K562 (cell line): Measurements from ENCODE around the gene PTGIR. TPM values are rescaled to one million over a fixed set of nuclear protein-coding genes. Genes with fewer than 3 reads are reported as not detected.

Source experiments
- BCL6 ChIP-seq: fragments of 250-450 bp; sonication (Bioruptor Pico); IDR thresholded peaks from 2 replicates; pipeline ENCODE4 v1.4.0; 2020
- CHD1 ChIP-seq: fragments of 200-600 bp; sonication (generic); IDR thresholded peaks from one replicate; pipeline ENCODE4 v1.6.1; 2012; ENCODE audit warnings: mild to moderate bottlenecking, moderate library complexity, low read length, inconsistent platforms
- CXXC5 ChIP-seq: fragments of 250-450 bp; sonication (Bioruptor Pico); IDR thresholded peaks from 2 replicates; pipeline ENCODE4 v1.8.0; 2022; ENCODE audit warnings: inconsistent platforms, mild to moderate bottlenecking, moderate library complexity
- HMG20A ChIP-seq: fragments of 450-650 bp; formaldehyde crosslinking; conservative IDR thresholded peaks from 2 replicates; pipeline ENCODE4 v1.4.0; 2020; ENCODE audit warnings: mild to moderate bottlenecking, mixed read lengths
- KAT8 ChIP-seq: fragments of 450-650 bp; IDR thresholded peaks from 2 replicates; pipeline ENCODE4 v1.6.1; 2016; ENCODE audit warnings: low read depth, mild to moderate bottlenecking
- NCOA6 ChIP-seq: fragments of 450-650 bp; IDR thresholded peaks from 2 replicates; pipeline ENCODE4 v1.6.1; 2017; ENCODE audit warnings: mild to moderate bottlenecking
- NFATC3 ChIP-seq: fragments of 450-650 bp; IDR thresholded peaks from 2 replicates; pipeline ENCODE4 v1.6.1; 2017; ENCODE audit warnings: mild to moderate bottlenecking
- PRPF4 ChIP-seq: fragments of 200-400 bp; formaldehyde crosslinking; IDR thresholded peaks from one replicate; pipeline ENCODE4 v1.6.1; 2017; ENCODE audit warnings: low read length, low read depth, mild to moderate bottlenecking; ENCODE audit not compliant: insufficient read depth, poor library complexity, severe bottlenecking
- PYGO2 ChIP-seq: fragments of 450-650 bp; IDR thresholded peaks from 2 replicates; pipeline ENCODE4 v1.6.1; 2016; ENCODE audit warnings: mild to moderate bottlenecking, missing genetic modification characterization, moderate library complexity, missing compliant biosample characterization
- SMARCA5 ChIP-seq: fragments of 450-650 bp; IDR thresholded peaks from 2 replicates; pipeline ENCODE4 v1.6.1; 2016
- SMARCB1 ChIP-seq: IDR thresholded peaks from 2 replicates; pipeline ENCODE4 v1.6.1; 2011; ENCODE audit warnings: improper control_type of control experiment, low read depth; ENCODE audit not compliant: insufficient read length
- TAF7 ChIP-seq: fragments of 450-650 bp; IDR thresholded peaks from 2 replicates; pipeline ENCODE4 v1.6.1; 2016; ENCODE audit warnings: missing genetic modification characterization, missing compliant biosample characterization
- ZBED1 ChIP-seq: IDR thresholded peaks from 2 replicates; pipeline ENCODE4 v1.6.1; 2014
- ZNF79 ChIP-seq: fragments of 250-450 bp; sonication (Bioruptor Pico); IDR thresholded peaks from 2 replicates; pipeline ENCODE4 v1.4.0; 2020; ENCODE audit warnings: low read depth, mild to moderate bottlenecking, moderate library complexity
- polyA plus RNA-seq, 8 experiments: library from polyadenylated mRNA; depleted of rRNA in 4 of 8; stranded (reverse) in 5 of 8; unstranded in 3 of 8; fragments of >200 nt; fragmentation: Nextera tagmentation in 2 of 8; fragmentation: Illumina TruSeq in 1 of 8; extraction: Ambion mirVana in 2 of 8; extraction: Trizol in 1 of 8; gene quantifications; 2 replicates each; pipeline versions ENCODE4 v1.2.1 to v1.2.3, GENCODE V29; 2011 to 2014; ENCODE audit warnings: inconsistent platforms in 1 of 8, missing spikeins in 1 of 8
- total RNA-seq, 7 experiments: library from RNA; depleted of rRNA in 6 of 7; stranded (reverse); fragments of >200 nt in 6 of 7; fragmentation: Illumina TruSeq in 2 of 7; extraction: Trizol in 2 of 7; gene quantifications; 2 replicates each; pipeline versions ENCODE4 v1.2.1 to v1.2.3, GENCODE V29; 2011 to 2021; ENCODE audit warnings: low replicate concordance in 1 of 7
- TF ChIP-seq, protein P1 (sequence below): fragments of 250-450 bp; sonication (Bioruptor Pico); IDR thresholded peaks from 2 replicates; pipeline ENCODE4 v1.5.0; 2020; ENCODE audit warnings: mild to moderate bottlenecking
- TF ChIP-seq, protein P2 (sequence below): fragments of 250-450 bp; sonication (Bioruptor Pico); IDR thresholded peaks from 2 replicates; pipeline ENCODE4 v1.8.0; 2022; ENCODE audit warnings: moderate library complexity, mild to moderate bottlenecking, inconsistent platforms
- TF ChIP-seq, protein P3 (sequence below): fragments of 250-450 bp; sonication (Bioruptor Pico); IDR thresholded peaks from 2 replicates; pipeline ENCODE4 v1.4.0; 2020; ENCODE audit warnings: mild to moderate bottlenecking, moderate library complexity, borderline replicate concordance
- TF ChIP-seq, protein P4 (sequence below): fragments of 250-450 bp; sonication (Bioruptor Pico); IDR thresholded peaks from 2 replicates; pipeline ENCODE4 v1.8.0; 2022; ENCODE audit warnings: inconsistent platforms, mild to moderate bottlenecking, moderate library complexity, borderline replicate concordance
- TF ChIP-seq, protein P5 (sequence below): fragments of 450-650 bp; formaldehyde crosslinking; IDR thresholded peaks from 2 replicates; pipeline ENCODE4 v1.4.0; 2022; ENCODE audit warnings: missing genetic modification characterization
- TF ChIP-seq, protein P6 (sequence below): sonication (generic); formaldehyde crosslinking; IDR thresholded peaks from 2 replicates; pipeline ENCODE4 v1.8.0; 2022; ENCODE audit warnings: missing genetic modification reagents, mild to moderate bottlenecking, moderate library complexity, borderline replicate concordance

The PTGIR gene
- total and polyA plus RNA-seq, 9 of the 15 experiments (the other 6 are each of a cell fraction or from before 2014, with no cell fraction given) = 0.11 to 3.4 (median 1.1) TPM; not detected in 1

DNA sequence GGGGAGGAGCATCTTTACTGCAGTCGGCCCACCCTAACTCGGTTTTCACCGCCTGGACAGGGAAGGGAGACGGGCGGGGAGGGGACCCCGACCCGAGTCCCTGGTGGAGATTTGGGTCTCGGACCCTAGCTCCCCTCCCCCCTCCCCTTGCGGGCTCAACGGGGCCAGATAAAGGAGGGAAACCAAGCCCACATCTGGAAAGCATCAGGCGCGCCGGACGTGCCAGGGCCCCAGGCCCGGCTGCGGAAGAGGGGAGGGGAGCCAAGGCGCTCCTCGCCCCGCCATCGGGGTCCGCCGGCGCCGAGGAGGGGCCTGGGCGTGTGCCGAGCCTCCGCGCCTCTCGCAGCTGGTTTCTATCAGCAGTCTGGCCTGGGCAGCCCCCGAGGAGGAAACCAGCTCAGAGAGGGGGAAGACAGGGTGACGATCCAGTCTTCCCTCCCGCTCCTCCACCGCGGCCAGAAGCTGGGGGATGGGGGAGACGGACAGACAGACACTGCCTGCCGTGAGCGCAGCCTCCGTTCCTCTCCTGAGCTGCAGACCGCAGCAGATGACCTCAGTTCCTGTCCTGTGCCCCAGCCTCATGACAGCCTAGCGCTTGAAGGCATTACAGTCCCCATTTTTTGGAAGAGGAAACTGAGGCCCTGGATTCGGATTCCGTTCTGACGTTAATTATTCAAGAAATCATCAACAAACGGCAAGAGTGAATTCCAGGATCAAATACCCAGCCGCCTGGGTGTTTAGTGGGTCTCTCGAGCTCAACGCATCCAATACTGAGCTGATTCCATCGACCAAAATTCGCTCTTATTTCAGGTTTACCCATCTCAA is 14.7 kb upstream of the PTGIR start (continued):
- TF ChIP-seq, protein P1, sequence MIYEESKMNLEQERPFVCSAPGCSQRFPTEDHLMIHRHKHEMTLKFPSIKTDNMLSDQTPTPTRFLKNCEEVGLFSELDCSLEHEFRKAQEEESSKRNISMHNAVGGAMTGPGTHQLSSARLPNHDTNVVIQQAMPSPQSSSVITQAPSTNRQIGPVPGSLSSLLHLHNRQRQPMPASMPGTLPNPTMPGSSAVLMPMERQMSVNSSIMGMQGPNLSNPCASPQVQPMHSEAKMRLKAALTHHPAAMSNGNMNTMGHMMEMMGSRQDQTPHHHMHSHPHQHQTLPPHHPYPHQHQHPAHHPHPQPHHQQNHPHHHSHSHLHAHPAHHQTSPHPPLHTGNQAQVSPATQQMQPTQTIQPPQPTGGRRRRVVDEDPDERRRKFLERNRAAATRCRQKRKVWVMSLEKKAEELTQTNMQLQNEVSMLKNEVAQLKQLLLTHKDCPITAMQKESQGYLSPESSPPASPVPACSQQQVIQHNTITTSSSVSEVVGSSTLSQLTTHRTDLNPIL = no peak
- TF ChIP-seq, protein P2, sequence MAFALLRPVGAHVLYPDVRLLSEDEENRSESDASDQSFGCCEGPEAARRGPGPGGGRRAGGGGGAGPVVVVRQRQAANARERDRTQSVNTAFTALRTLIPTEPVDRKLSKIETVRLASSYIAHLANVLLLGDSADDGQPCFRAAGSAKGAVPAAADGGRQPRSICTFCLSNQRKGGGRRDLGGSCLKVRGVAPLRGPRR (CRISPR knock-in tag) = no peak
- TF ChIP-seq ZBED1 (no peak), CHD1 (no peak), HMG20A (CRISPR knock-in tag) (no peak), NCOA6 (no peak), ZNF79 (no peak), SMARCA5 (peak; percentile 72; the same call in 1 of the 2 replicates), PRPF4 (no peak), SMARCB1 (no peak), NFATC3 (no peak), TAF7 (tag) (no peak), PYGO2 (no peak), KAT8 (no peak), CXXC5 (CRISPR knock-in tag) (peak; percentile 42; the same call in 1 of the 2 replicates), BCL6 (CRISPR knock-in tag) (no peak)
- TF ChIP-seq, protein P3, sequence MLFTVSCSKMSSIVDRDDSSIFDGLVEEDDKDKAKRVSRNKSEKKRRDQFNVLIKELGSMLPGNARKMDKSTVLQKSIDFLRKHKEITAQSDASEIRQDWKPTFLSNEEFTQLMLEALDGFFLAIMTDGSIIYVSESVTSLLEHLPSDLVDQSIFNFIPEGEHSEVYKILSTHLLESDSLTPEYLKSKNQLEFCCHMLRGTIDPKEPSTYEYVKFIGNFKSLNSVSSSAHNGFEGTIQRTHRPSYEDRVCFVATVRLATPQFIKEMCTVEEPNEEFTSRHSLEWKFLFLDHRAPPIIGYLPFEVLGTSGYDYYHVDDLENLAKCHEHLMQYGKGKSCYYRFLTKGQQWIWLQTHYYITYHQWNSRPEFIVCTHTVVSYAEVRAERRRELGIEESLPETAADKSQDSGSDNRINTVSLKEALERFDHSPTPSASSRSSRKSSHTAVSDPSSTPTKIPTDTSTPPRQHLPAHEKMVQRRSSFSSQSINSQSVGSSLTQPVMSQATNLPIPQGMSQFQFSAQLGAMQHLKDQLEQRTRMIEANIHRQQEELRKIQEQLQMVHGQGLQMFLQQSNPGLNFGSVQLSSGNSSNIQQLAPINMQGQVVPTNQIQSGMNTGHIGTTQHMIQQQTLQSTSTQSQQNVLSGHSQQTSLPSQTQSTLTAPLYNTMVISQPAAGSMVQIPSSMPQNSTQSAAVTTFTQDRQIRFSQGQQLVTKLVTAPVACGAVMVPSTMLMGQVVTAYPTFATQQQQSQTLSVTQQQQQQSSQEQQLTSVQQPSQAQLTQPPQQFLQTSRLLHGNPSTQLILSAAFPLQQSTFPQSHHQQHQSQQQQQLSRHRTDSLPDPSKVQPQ (CRISPR knock-in tag) = no peak
- TF ChIP-seq, protein P4, sequence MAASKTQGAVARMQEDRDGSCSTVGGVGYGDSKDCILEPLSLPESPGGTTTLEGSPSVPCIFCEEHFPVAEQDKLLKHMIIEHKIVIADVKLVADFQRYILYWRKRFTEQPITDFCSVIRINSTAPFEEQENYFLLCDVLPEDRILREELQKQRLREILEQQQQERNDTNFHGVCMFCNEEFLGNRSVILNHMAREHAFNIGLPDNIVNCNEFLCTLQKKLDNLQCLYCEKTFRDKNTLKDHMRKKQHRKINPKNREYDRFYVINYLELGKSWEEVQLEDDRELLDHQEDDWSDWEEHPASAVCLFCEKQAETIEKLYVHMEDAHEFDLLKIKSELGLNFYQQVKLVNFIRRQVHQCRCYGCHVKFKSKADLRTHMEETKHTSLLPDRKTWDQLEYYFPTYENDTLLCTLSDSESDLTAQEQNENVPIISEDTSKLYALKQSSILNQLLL (CRISPR knock-in tag) = no peak
- TF ChIP-seq, protein P5, sequence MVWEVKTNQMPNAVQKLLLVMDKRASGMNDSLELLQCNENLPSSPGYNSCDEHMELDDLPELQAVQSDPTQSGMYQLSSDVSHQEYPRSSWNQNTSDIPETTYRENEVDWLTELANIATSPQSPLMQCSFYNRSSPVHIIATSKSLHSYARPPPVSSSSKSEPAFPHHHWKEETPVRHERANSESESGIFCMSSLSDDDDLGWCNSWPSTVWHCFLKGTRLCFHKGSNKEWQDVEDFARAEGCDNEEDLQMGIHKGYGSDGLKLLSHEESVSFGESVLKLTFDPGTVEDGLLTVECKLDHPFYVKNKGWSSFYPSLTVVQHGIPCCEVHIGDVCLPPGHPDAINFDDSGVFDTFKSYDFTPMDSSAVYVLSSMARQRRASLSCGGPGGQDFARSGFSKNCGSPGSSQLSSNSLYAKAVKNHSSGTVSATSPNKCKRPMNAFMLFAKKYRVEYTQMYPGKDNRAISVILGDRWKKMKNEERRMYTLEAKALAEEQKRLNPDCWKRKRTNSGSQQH (CRISPR knock-in tag) = no peak
- TF ChIP-seq, protein P6, sequence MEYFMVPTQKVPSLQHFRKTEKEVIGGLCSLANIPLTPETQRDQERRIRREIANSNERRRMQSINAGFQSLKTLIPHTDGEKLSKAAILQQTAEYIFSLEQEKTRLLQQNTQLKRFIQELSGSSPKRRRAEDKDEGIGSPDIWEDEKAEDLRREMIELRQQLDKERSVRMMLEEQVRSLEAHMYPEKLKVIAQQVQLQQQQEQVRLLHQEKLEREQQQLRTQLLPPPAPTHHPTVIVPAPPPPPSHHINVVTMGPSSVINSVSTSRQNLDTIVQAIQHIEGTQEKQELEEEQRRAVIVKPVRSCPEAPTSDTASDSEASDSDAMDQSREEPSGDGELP (CRISPR knock-in tag) = peak; percentile 54; the same call in 1 of the 2 replicates
